Erythroblast (primary cell): Measurements from ENCODE around the gene TFRC.

Source experiments
- GATA1 ChIP-seq: IDR thresholded peaks from 2 replicates; pipeline ENCODE4 v1.6.1; 2011; ENCODE audit warnings: low read depth, mild to moderate bottlenecking, control low read depth, low read length, moderate library complexity
- POLR2A ChIP-seq: IDR thresholded peaks from 2 replicates; pipeline ENCODE4 v1.6.1; 2011; ENCODE audit warnings: mild to moderate bottlenecking, low read length

DNA sequence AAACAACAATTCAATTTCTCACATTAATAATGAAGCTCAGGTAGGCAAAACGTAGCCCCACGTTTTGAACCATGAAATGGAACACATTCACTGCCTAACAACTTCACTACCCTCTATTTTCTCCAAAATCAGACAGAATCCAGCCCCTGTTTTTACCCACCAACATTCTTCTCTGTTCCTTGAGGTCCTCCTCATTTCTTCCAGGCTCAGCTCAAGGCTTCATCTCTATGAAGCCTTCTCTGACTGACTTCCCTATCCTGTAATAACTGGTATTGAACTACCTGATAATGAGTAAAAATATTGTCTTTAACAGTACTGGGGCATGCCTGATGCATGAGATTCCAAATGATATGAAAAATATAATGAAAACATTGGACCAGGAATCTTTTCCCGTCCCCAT lies 2.2 kb downstream of the TFRC start:
- TF ChIP-seq POLR2A, result no peak
- no peak for TF ChIP-seq GATA1
